GM18519 (cell line): Measurements from ENCODE around the gene GARIN5A.
"Not testable (repeated sequence)": the region's sequence is repeated elsewhere in the genome, so short reads cannot be mapped to it uniquely, and the experiment has no call there.

Source experiments
- ATAC-seq: cut with Tn5 transposase; IDR thresholded peaks from one replicate; pipeline ENCODE4 v1.9.1; 2021; ENCODE audit warnings: mild to moderate bottlenecking, moderate library complexity; ENCODE audit not compliant: unreplicated experiment, low FRiP score

Gene GARIN5A

GRCh38 chr19:50489461-50490011 lies 12.9 kb upstream of the GARIN5A start:
- no peak for ATAC-seq

- no peak for ATAC-seq
Observed at GRCh38 chr19:50488389-50489194, 11.9 kb upstream of the GARIN5A start.

GRCh38 chr19:50486823-50487515 lies 10.3 kb upstream of the GARIN5A start:
- ATAC-seq, result no peak

- ATAC-seq, result no peak
Observed at GRCh38 chr19:50485284-50485955, 8.8 kb upstream of the GARIN5A start.

- ATAC-seq, result no peak
Observed at GRCh38 chr19:50482916-50483315, 6.3 kb upstream of the GARIN5A start.

- no peak for ATAC-seq
Observed at GRCh38 chr19:50482271-50482855, 5.7 kb upstream of the GARIN5A start.

- no peak for ATAC-seq
Observed at GRCh38 chr19:50481351-50482149, 4.9 kb upstream of the GARIN5A start.

GRCh38 chr19:50480281-50481111 lies 3.8 kb upstream of the GARIN5A start:
- no peak for ATAC-seq

- no peak for ATAC-seq
Observed at GRCh38 chr19:50479761-50480251, 3.2 kb upstream of the GARIN5A start.

- no peak for ATAC-seq
Observed at GRCh38 chr19:50478901-50479715, 2.5 kb upstream of the GARIN5A start.

GRCh38 chr19:50477751-50478515 lies 1.3 kb upstream of the GARIN5A start:
- ATAC-seq, result no peak

GRCh38 chr19:50476907-50477238 lies 225 bp upstream of the GARIN5A start:
- no peak for ATAC-seq

GRCh38 chr19:50475736-50476223 lies 868 bp downstream of the GARIN5A start:
- no peak for ATAC-seq

GRCh38 chr19:50475101-50475568 lies 1.5 kb downstream of the GARIN5A start:
- no peak for ATAC-seq

- ATAC-seq, result not testable (repeated sequence)
Observed at GRCh38 chr19:50473336-50473735, 3.3 kb downstream of the GARIN5A start.

GRCh38 chr19:50468818-50469217 lies 7.8 kb downstream of the GARIN5A start:
- ATAC-seq, result no peak

- no peak for ATAC-seq
Observed at GRCh38 chr19:50467566-50467965, 9.1 kb downstream of the GARIN5A start.
